CD4-positive, alpha-beta T cell treated with Interleukin-21 for 1 hour (primary cell): ENCODE measurements around the gene SLC25A13.
"Not testable (repeated sequence)": the region's sequence is repeated elsewhere in the genome, so short reads cannot be mapped to it uniquely, and the experiment has no call there.

ENCODE experiments used
- DNase-seq: peaks from one replicate; pipeline ENCODE4 v3.0.0-alpha.2; 2020

Gene SLC25A13

GRCh38 chr7:96321658-96322372 is at the start of gene SLC25A13:
Gene SLC25A13, minus strand, starts transcription at chr7:96322098. Its CDS starts 142 bp downstream, at chr7:96321956.
- peak; percentile 67 for DNase-seq

- not testable (repeated sequence) for DNase-seq
Measured at GRCh38 chr7:96365916-96366315, 44.0 kb upstream of the SLC25A13 start.

GRCh38 chr7:96361116-96361857 is 39.4 kb upstream of the SLC25A13 start:
- DNase-seq = no peak

GRCh38 chr7:96359876-96360275 is 38.0 kb upstream of the SLC25A13 start:
- no peak for DNase-seq

GRCh38 chr7:96358236-96358971 is 36.5 kb upstream of the SLC25A13 start:
- not testable (repeated sequence) for DNase-seq

GRCh38 chr7:96355990-96356506 is 34.1 kb upstream of the SLC25A13 start:
- DNase-seq = no peak

- DNase-seq = no peak
Measured at GRCh38 chr7:96354881-96355280, 33.0 kb upstream of the SLC25A13 start.

GRCh38 chr7:96349572-96349971 is 27.7 kb upstream of the SLC25A13 start:
- no peak for DNase-seq

GRCh38 chr7:96347471-96347870 is 25.6 kb upstream of the SLC25A13 start:
- no peak for DNase-seq

GRCh38 chr7:96346293-96346953 is 24.5 kb upstream of the SLC25A13 start:
- DNase-seq = no peak

GRCh38 chr7:96344236-96344635 is 22.3 kb upstream of the SLC25A13 start:
- DNase-seq = no peak

GRCh38 chr7:96342049-96342448 is 20.2 kb upstream of the SLC25A13 start:
- no peak for DNase-seq

- DNase-seq = no peak
Measured at GRCh38 chr7:96337519-96337918, 15.6 kb upstream of the SLC25A13 start.

GRCh38 chr7:96332325-96332724 is 10.4 kb upstream of the SLC25A13 start:
- no peak for DNase-seq

- no peak for DNase-seq
Measured at GRCh38 chr7:96331775-96332174, 9.9 kb upstream of the SLC25A13 start.

- no peak for DNase-seq
Measured at GRCh38 chr7:96331233-96331632, 9.3 kb upstream of the SLC25A13 start.

- no peak for DNase-seq
Measured at GRCh38 chr7:96330193-96330592, 8.3 kb upstream of the SLC25A13 start.

- DNase-seq = no peak
Measured at GRCh38 chr7:96329241-96329640, 7.3 kb upstream of the SLC25A13 start.

- no peak for DNase-seq
Measured at GRCh38 chr7:96328016-96328415, 6.1 kb upstream of the SLC25A13 start.

GRCh38 chr7:96327429-96327828 is 5.5 kb upstream of the SLC25A13 start:
- DNase-seq = no peak

GRCh38 chr7:96326752-96327151 is 4.9 kb upstream of the SLC25A13 start:
- not testable (repeated sequence) for DNase-seq

- no peak for DNase-seq
Measured at GRCh38 chr7:96322847-96323461, 1.1 kb upstream of the SLC25A13 start.

GRCh38 chr7:96322373-96322695 is 436 bp upstream of the SLC25A13 start:
- no peak for DNase-seq
